Stimulated activated CD4-positive, alpha-beta T cell treated with anti-CD3 and anti-CD28 coated beads, Interleukin-4, amount 100 ng/mL, for 24 hours (primary cell): ENCODE measurements around the gene ZBED4.

Experiments
- DNase-seq: peaks from one replicate; pipeline ENCODE4 v3.0.0-alpha.2; 2020

Gene ZBED4

GRCh38 chr22:49853981-49854831 is 562 bp downstream of the ZBED4 start:
- peak; percentile 24 for DNase-seq

- DNase-seq = no peak
These were observed 1.7 kb downstream of the ZBED4 start for GRCh38 chr22:49855251-49855911.

GRCh38 chr22:49856343-49856742 is 2.7 kb downstream of the ZBED4 start:
- no peak for DNase-seq

- no peak for DNase-seq
These were observed 3.3 kb downstream of the ZBED4 start for GRCh38 chr22:49856766-49857618.

GRCh38 chr22:49858827-49859226 is 5.2 kb downstream of the ZBED4 start:
- no peak for DNase-seq

- no peak for DNase-seq
These were observed 8.2 kb downstream of the ZBED4 start for GRCh38 chr22:49861642-49862495.

- DNase-seq = no peak
These were observed 8.8 kb downstream of the ZBED4 start for GRCh38 chr22:49862496-49862776.

- no peak for DNase-seq
These were observed 10.3 kb downstream of the ZBED4 start for GRCh38 chr22:49863931-49864330.

- no peak for DNase-seq
These were observed 11.5 kb downstream of the ZBED4 start for GRCh38 chr22:49865156-49865555.

- no peak for DNase-seq
These were observed 12.5 kb downstream of the ZBED4 start for GRCh38 chr22:49866134-49866533.

GRCh38 chr22:49866646-49867045 is 13.0 kb downstream of the ZBED4 start:
- no peak for DNase-seq

- no peak for DNase-seq
These were observed 13.9 kb downstream of the ZBED4 start for GRCh38 chr22:49867303-49868265.

- no peak for DNase-seq
These were observed 15.6 kb downstream of the ZBED4 start for GRCh38 chr22:49869086-49869830.

- no peak for DNase-seq
These were observed 16.4 kb downstream of the ZBED4 start for GRCh38 chr22:49869845-49870712.

GRCh38 chr22:49871482-49871881 is 17.8 kb downstream of the ZBED4 start:
- no peak for DNase-seq

- DNase-seq = no peak
These were observed 18.7 kb downstream of the ZBED4 start for GRCh38 chr22:49872347-49872746.

GRCh38 chr22:49873228-49873940 is 19.7 kb downstream of the ZBED4 start:
- no peak for DNase-seq

- no peak for DNase-seq
These were observed 24.0 kb downstream of the ZBED4 start for GRCh38 chr22:49877642-49878041.

- DNase-seq = no peak
These were observed 24.6 kb downstream of the ZBED4 start for GRCh38 chr22:49878206-49878605.
